GM12878 (cell line): Measurements from ENCODE around the gene AGBL4. TPM values are rescaled to one million over a fixed set of nuclear protein-coding genes. Genes with fewer than 3 reads are reported as not detected.

Source experiments
- ATAC-seq: fragments of 200-7000 bp; cut with Tn5 transposase; 3 replicates; pipeline ENCODE4 v1.9.1; 2020; ENCODE audit warnings: mild to moderate bottlenecking, moderate library complexity
- BruUV-seq: library from RNA; stranded (reverse); fragments of 400-500 nt; replicated peaks from 2 replicates; lab custom pipeline; 2021; lab: Mats Ljungman, UMichigan
- CTCF ChIA-PET: fragments of 300-600 bp; sonication (Branson Sonifier 250); formaldehyde crosslinking; extraction: SDS; loops from one replicate; lab custom pipeline; 2021; ENCODE audit warnings: inconsistent platforms; lab: Yijun Ruan, JAX
- POLR2A ChIA-PET: fragments of 350-600 bp; formaldehyde crosslinking; extraction: SDS; loops from one replicate; lab custom pipeline; 2021; ENCODE audit warnings: inconsistent platforms; lab: Charles Lee
- RAD21 ChIA-PET: fragments of 300-600 bp; sonication (Branson Sonifier 250); formaldehyde crosslinking; loops from one replicate; lab custom pipeline; 2023; ENCODE audit warnings: antibody characterized with exemption; ENCODE audit not compliant: unreplicated experiment; lab: Charles Lee
- SMC1A ChIA-PET: fragments of 300-600 bp; sonication (Branson Sonifier 250); formaldehyde crosslinking; loops from one replicate; lab custom pipeline; 2023; ENCODE audit not compliant: unreplicated experiment, uncharacterized antibody; lab: Charles Lee
- DNase-seq: peaks from one replicate; pipeline ENCODE4 v3.0.0-alpha.2; 2011; ENCODE audit warnings: low read depth, low spot score
- FAIRE-seq: peaks from 3 replicates; lab custom pipeline; 2011; peaks lifted over from hg19 to GRCh38; lab: Jason Lieb, UNC
- H2AFZ ChIP-seq: 2 replicates; pipeline ENCODE4 v1.6.0; 2011; ENCODE audit warnings: low read depth, low read length, control low read depth; ENCODE audit not compliant: control insufficient read depth
- H3K27ac ChIP-seq: 2 replicates; pipeline ENCODE4 v1.5.1; 2011; ENCODE audit warnings: control low read depth; ENCODE audit not compliant: control insufficient read depth, insufficient read depth
- H3K27me3 ChIP-seq, 2 experiments: replicated peaks in 1 of 2; 2 replicates each; pipeline versions ENCODE4 v1.6.0 to v1.6.1; 2011; ENCODE audit warnings: low read length in 1 of 2; ENCODE audit not compliant: control insufficient read depth in 2 of 2, insufficient read depth in 2 of 2
- H3K36me3 ChIP-seq, 2 experiments: 2 replicates each; pipeline ENCODE4 v1.5.1; 2011; ENCODE audit warnings: low read length in 1 of 2; ENCODE audit not compliant: control insufficient read depth in 2 of 2, insufficient read depth in 2 of 2
- H3K4me1 ChIP-seq: 2 replicates; pipeline ENCODE4 v1.6.1; 2011; ENCODE audit warnings: mild to moderate bottlenecking, low read length, moderate library complexity, mixed read lengths; ENCODE audit not compliant: control insufficient read depth, insufficient read depth
- H3K4me2 ChIP-seq: 2 replicates; pipeline ENCODE4 v1.6.0; 2011; ENCODE audit warnings: control low read depth; ENCODE audit not compliant: control insufficient read depth, insufficient read depth
- H3K4me3 ChIP-seq: fragments of 200-600 bp; sonication (generic); 2 replicates; pipeline ENCODE4 v1.5.1; 2016
- H3K79me2 ChIP-seq: 2 replicates; pipeline ENCODE4 v1.6.0; 2011; ENCODE audit warnings: low read length; ENCODE audit not compliant: control insufficient read depth, insufficient read depth
- H3K9ac ChIP-seq: 2 replicates; pipeline ENCODE4 v1.8.0; 2011; ENCODE audit warnings: low read length, control low read depth, mixed read lengths; ENCODE audit not compliant: control insufficient read depth, insufficient read depth
- H3K9me3 ChIP-seq: replicated peaks from 3 replicates; pipeline ENCODE4 v1.5.1; 2011; ENCODE audit warnings: mild to moderate bottlenecking, low read length; ENCODE audit not compliant: control insufficient read depth, insufficient read depth
- H4K20me1 ChIP-seq: 2 replicates; pipeline ENCODE4 v1.6.0; 2011; ENCODE audit not compliant: control insufficient read depth, insufficient read depth
- BRCA1 ChIP-seq: IDR thresholded peaks from 2 replicates; pipeline ENCODE4 v1.6.1; 2011; ENCODE audit warnings: low read depth, low read length, improper control_type of control experiment
- CREB1 ChIP-seq: IDR thresholded peaks from 2 replicates; pipeline ENCODE4 v1.6.1; 2012; ENCODE audit warnings: low read depth, mild to moderate bottlenecking, inconsistent platforms
- IKZF2 ChIP-seq, 2 experiments: fragments of 450-650 bp; IDR thresholded peaks; 2 replicates each; pipeline ENCODE4 v1.6.1; 2017; ENCODE audit warnings: mild to moderate bottlenecking in 2 of 2, moderate library complexity in 2 of 2
- JUNB ChIP-seq: IDR thresholded peaks from 2 replicates; pipeline ENCODE4 v1.6.1; 2016; ENCODE audit warnings: antibody characterized with exemption, mild to moderate bottlenecking
- MTA2 ChIP-seq: fragments of 450-650 bp; IDR thresholded peaks from 2 replicates; pipeline ENCODE4 v1.6.1; 2016; ENCODE audit warnings: low read depth, mild to moderate bottlenecking, moderate library complexity
- NR2C1 ChIP-seq: fragments of 450-650 bp; IDR thresholded peaks from 2 replicates; pipeline ENCODE4 v1.6.1; 2017; ENCODE audit warnings: antibody characterized with exemption, mild to moderate bottlenecking, moderate library complexity
- SIX5 ChIP-seq: IDR thresholded peaks from 2 replicates; pipeline ENCODE4 v1.6.1; 2011; ENCODE audit warnings: mild to moderate bottlenecking, low read depth, low read length, moderate library complexity; ENCODE audit not compliant: severe bottlenecking
- SMAD5 ChIP-seq: IDR thresholded peaks from 2 replicates; pipeline ENCODE4 v1.6.1; 2016; ENCODE audit warnings: antibody characterized with exemption, low read depth
- SUZ12 ChIP-seq: fragments of 200-600 bp; sonication (generic); IDR thresholded peaks from one replicate; pipeline ENCODE4 v1.6.1; 2018; ENCODE audit warnings: antibody characterized with exemption, mild to moderate bottlenecking; ENCODE audit not compliant: unreplicated experiment
- USF1 ChIP-seq: IDR thresholded peaks from 2 replicates; pipeline ENCODE4 v1.6.1; 2011; ENCODE audit warnings: borderline replicate concordance, low read depth, mild to moderate bottlenecking, moderate library complexity, mixed read lengths, low read length; ENCODE audit not compliant: insufficient read depth; ENCODE audit errors: extremely low read length
- ZNF274 ChIP-seq: IDR thresholded peaks from one replicate; pipeline ENCODE4 v1.8.0; 2011; ENCODE audit not compliant: insufficient read length, insufficient read depth
- ZZZ3 ChIP-seq: IDR thresholded peaks from 2 replicates; pipeline ENCODE4 v1.6.1; 2011; ENCODE audit warnings: low read depth; ENCODE audit not compliant: control insufficient read depth, insufficient read length
- WGBS: methylation state at CpG from one replicate; pipeline ENCODE4 v1.1.6; 2016; ENCODE audit warnings: low lambda C conversion rate; ENCODE audit not compliant: insufficient replicate concordance, insufficient coverage; ENCODE audit errors: missing lambda C conversion rate; 5-methylcytosine and 5-hydroxymethylcytosine counted together
- in situ Hi-C: fragments of 300-500 bp; cut with MboI; formaldehyde crosslinking; loops from 9 replicates; pipeline ENCODE4 v1.14.3; 2018; ENCODE audit warnings: mixed read lengths
- intact Hi-C: fragments of 100-400 bp; cut with micrococcal nuclease; formaldehyde crosslinking; loops from one replicate; pipeline ENCODE4 v1.14.2; 2022; ENCODE audit not compliant: unreplicated experiment
- polyA plus RNA-seq, 11 experiments: library from polyadenylated mRNA; depleted of rRNA in 4 of 11; unstranded in 6 of 11; stranded (reverse) in 5 of 11; fragments of >200 nt; fragmentation: Nextera tagmentation in 4 of 11; fragmentation: Illumina TruSeq in 1 of 11; extraction: Ambion mirVana in 4 of 11; extraction: Trizol in 1 of 11; gene quantifications; 1 replicate in 1 of 11; 2 replicates in 10 of 11; pipeline versions ENCODE4 v1.2.1 to v1.2.3, GENCODE V29; 2011 to 2016; ENCODE audit warnings: inconsistent platforms in 2 of 11, missing spikeins in 2 of 11, low read depth in 1 of 11
- total RNA-seq, 4 experiments: library from RNA; depleted of rRNA in 3 of 4; stranded (reverse); fragments of >200 nt in 3 of 4; fragmentation: Illumina TruSeq in 1 of 4; extraction: Trizol in 1 of 4; gene quantifications; 2 replicates each; pipeline versions ENCODE4 v1.2.1 to v1.2.3, GENCODE V29; 2013 to 2021
- TF ChIP-seq, protein P1 (sequence below): IDR thresholded peaks from 2 replicates; pipeline ENCODE4 v1.6.1; 2011; ENCODE audit warnings: mild to moderate bottlenecking, low read depth, low read length, moderate library complexity; ENCODE audit not compliant: insufficient replicate concordance

AGBL4 gene
- total and polyA plus RNA-seq, 10 of the 15 experiments (the other 5 are each of a cell fraction or from before 2014, with no cell fraction given) = 0.31 TPM; not detected in 9

GRCh38 chr1:48830715-48831114, 1193.0 kb downstream of the AGBL4 start:
- H3K9me3 ChIP-seq = no peaks in the 10 kb centered on the region
- no peaks in the 10 kb centered on the region for H4K20me1 ChIP-seq
- no peak overlapping the region for H3K4me2 ChIP-seq
- H3K79me2 ChIP-seq = no peaks in the 10 kb centered on the region
- TF ChIP-seq USF1 = no peak
- TF ChIP-seq ZNF274 = no peak
- no peak for TF ChIP-seq SUZ12
- TF ChIP-seq SIX5 = no peak
- TF ChIP-seq NR2C1 = no peak
- TF ChIP-seq, protein P1, sequence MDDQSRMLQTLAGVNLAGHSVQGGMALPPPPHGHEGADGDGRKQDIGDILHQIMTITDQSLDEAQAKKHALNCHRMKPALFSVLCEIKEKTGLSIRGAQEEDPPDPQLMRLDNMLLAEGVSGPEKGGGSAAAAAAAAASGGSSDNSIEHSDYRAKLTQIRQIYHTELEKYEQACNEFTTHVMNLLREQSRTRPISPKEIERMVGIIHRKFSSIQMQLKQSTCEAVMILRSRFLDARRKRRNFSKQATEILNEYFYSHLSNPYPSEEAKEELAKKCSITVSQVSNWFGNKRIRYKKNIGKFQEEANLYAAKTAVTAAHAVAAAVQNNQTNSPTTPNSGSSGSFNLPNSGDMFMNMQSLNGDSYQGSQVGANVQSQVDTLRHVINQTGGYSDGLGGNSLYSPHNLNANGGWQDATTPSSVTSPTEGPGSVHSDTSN = no peak
- TF ChIP-seq ZZZ3 = no peak
- no peak for TF ChIP-seq BRCA1
- no peak for TF ChIP-seq MTA2
- no peak for TF ChIP-seq JUNB
- TF ChIP-seq CREB1 = no peak
- no peak for TF ChIP-seq SMAD5
- no peak for TF ChIP-seq IKZF2 (IDR thresholded peaks at IDR 0.05)
- intact Hi-C loops (no loop called here), in situ Hi-C loops (no loop called here)
- ChIA-PET SMC1A (interaction anchor here (1.5 kb wide), 1 partner anchor 10 kb away, joined by 5 read pairs; no protein-coding TSS in a partner anchor), RAD21 (no interaction called here), CTCF (no interaction called here), POLR2A (no interaction called here)
- H3K4me3 ChIP-seq = no peak overlapping the region
- no peak for FAIRE-seq
- H3K9ac ChIP-seq = no peak overlapping the region
- H2AFZ ChIP-seq = no peak overlapping the region
- H3K36me3 ChIP-seq = no peaks in the 10 kb centered on the region
- no peaks in the 10 kb centered on the region for H3K4me1 ChIP-seq
- no peak for ATAC-seq
- H3K27ac ChIP-seq = no peak overlapping the region
- 36% methylated on average over 2 of the region's 2 CpGs for WGBS
- peaks cover 2 to 3% of the 10 kb centered on the region in 2 experiments; a peak in 1 of 4 replicates for H3K27me3 ChIP-seq
- DNase-seq = no peak
- BruUV-seq = no TSS peak
